DMS 273 treated with DMSO at 0.1 percent for 48 hours (cell line): ENCODE measurements around the gene ABCA2.

Source experiments
- DNase-seq: peaks from one replicate; lab custom pipeline; 2025; lab: John Stamatoyannopoulos, UW

The ABCA2 gene

GRCh38 chr9:136995772-136996311 lies 32.2 kb downstream of the ABCA2 start:
- DNase-seq, result no peak

- DNase-seq, result no peak
Observed at GRCh38 chr9:136995362-136995761, 32.7 kb downstream of the ABCA2 start.

DNA sequence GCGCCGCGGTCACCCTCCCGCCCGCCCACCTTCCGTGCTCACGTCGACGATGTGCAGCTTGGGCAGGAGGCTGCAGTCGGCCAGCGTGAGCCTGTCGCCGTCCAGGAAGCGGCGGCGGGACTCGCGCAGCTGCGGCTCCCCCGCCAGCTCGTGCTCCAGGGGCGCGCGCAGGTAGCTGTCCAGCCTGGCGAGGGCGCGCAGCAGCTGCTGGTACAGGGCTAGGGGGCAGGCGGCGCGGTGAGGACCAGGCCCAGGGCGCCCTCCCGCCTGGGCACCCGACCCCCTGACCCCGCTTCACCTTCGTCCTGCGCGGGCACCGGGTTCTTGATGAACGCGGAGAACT lies 33.2 kb downstream of the ABCA2 start:
- no peak for DNase-seq

GRCh38 chr9:136994180-136994887 lies 33.7 kb downstream of the ABCA2 start:
- DNase-seq, result no peak

DNA sequence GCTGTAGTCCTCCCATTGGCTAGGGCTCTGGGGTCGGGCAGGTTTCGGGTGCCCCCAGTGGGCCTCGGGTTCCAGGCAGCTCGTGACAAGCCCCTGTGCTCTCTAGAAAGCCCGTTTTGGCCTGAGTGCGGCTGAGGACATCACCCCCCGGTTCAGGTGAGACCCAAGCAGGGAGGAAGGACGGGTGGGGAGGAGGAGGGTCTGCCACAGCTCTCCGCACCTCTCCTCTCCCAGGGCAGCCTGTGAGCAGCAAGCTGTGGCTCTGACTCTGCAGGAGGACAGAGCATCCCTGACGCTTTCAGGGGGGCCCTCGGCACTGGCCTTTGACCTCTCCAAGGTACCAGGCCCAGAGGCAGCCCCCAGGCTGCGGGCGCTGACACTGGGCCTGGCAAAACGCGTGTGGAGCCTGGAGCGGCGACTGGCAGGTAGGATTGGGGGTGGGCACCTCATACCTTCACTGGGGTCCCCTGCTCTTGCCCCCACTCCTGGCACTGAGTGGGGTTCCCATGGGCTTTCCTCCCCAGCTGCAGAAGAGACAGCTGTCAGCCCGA lies 35.1 kb downstream of the ABCA2 start:
- DNase-seq, result no peak

DNA sequence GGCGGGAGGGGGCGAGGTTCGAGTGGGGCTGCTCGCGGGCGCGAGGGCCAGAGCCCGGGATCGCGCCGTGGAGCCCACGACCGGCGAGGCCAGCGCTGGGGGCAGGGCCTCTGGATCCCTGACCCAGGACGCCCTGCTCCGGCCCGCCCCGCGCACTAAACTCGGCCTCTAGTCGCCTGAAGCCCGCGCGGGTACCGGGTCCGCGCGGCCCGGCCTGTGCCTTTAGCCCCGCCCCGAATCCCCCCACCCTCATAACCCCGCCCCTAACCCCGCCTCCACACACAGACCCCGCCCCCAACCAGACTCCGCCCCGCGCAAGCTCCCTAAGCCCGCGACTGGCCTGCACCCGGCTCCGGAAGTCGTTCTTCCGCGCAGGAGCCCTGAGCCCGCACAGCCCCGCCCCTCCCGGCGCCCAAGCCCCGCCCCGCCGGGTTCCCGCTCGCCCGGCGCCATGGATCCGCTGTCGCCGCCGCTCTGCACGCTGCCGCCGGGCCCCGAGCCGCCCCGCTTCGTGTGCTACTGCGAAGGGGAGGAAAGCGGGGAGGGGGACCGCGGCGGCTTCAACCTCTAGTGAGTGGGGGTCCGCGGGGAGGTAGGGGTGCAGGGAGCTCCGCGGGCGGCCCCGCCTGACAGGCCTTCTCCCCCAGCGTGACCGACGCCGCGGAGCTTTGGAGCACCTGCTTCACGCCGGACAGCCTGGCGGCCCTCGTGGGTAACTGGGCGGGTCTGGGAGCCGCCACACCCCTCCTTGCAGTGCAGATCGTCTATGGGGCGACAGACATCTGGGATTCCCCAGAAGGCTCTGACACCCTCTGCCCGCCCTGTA lies 35.8 kb downstream of the ABCA2 start, which contains the start of gene PAXX:
TSS of gene PAXX (plus strand) at position 430 of the 826 bp plus-strand sequence. CDS start at position 452, 22 bp downstream.
- DNase-seq, result no peak

- DNase-seq, result no peak
Observed at GRCh38 chr9:136990242-136990911, 37.7 kb downstream of the ABCA2 start.

DNA sequence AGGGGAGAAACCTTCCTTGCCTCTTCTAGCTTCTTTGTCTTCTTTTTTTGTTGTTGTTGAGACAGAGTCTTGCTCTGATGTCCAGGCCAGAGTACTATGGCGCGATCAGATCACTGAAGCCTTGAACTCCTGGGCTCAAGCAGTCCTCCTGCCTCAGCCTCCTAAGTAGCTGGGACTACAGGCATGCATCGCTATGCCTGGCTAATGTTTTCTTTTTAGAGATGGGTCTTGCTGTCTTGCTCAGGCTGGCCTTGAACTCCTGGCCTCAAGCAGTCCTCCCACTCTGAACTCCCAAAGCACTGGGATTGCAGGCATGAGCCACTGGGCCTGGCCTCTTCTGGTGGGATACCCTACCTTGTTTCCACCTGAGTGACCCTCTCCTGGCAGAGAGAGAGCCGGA lies 39.2 kb downstream of the ABCA2 start:
- no peak for DNase-seq

DNA sequence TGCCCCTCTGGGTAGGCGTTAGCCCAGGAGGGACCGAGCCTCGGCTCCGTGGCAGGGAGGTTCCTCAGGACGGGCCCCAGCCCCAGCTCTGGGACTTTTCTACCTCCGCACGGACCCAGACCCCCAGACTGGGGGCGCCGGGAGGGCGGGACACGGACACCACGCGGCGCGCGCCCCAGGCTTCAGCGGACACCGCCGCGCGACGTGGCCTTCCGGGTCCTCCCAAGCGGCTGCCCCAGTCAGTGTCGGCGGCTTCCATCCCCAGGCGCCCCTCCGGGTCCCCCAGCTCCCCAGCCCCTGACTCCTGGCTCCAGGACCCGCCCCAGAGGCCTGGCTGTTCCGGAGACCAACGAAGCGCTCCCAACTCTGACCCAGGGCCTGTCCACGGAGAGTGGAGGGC lies 42.2 kb downstream of the ABCA2 start:
- DNase-seq, result no peak

GRCh38 chr9:136985027-136985602 lies 42.9 kb downstream of the ABCA2 start:
- no peak for DNase-seq

- DNase-seq, result no peak
Observed at GRCh38 chr9:136984464-136985026, 43.5 kb downstream of the ABCA2 start.

DNA sequence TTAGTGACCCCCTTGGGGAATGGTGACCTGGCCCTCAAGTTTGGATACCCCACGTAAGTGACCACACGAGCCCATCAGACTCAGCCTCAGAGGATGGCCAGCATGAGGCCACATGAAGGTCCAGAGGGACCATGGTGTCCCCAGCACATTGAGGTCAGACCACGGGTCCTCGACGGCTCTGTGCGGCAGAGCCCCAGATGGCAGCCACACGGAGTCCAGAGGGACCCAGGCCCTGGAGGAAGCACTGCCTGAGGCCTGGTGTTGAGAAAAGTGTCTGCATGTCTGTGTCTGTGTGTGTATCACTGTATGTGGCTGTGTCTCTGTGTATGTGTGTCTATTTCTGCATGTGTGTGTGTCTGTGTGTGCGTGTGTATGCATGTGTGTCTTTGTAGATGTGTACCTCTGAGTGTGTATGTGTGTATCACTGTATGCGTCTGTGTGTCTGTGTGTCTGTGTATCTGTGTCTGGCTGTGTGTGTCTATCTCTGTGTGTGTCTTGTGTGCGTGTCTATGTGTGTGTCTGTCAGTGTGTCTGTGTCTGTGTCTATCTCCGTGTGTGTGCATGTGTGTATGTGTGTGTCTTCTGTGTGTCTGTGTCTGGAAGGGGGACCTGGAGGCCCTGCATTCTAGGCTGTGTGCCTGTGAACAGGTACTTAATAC lies 44.3 kb downstream of the ABCA2 start:
- no peak for DNase-seq

DNA sequence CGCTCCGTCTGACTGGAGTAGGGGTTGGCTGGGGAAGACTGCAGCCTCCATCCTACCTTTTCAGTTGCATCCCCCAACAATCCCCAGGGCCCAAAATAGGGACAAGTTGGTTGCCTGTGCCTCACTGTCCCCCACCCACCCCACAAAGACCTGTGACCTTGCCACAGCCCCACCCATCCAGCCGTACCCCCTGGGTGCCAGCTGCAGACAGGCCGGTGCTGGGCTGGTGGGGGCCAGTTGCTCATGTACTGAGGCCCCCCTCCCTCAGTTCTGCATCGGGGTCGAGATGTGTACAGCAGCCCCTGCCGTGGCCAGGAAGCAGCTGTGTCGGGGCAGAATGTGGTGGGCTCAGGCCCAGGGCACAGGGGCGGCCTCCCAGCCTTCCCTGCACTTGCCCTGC lies 44.9 kb downstream of the ABCA2 start:
- DNase-seq, result no peak

DNA sequence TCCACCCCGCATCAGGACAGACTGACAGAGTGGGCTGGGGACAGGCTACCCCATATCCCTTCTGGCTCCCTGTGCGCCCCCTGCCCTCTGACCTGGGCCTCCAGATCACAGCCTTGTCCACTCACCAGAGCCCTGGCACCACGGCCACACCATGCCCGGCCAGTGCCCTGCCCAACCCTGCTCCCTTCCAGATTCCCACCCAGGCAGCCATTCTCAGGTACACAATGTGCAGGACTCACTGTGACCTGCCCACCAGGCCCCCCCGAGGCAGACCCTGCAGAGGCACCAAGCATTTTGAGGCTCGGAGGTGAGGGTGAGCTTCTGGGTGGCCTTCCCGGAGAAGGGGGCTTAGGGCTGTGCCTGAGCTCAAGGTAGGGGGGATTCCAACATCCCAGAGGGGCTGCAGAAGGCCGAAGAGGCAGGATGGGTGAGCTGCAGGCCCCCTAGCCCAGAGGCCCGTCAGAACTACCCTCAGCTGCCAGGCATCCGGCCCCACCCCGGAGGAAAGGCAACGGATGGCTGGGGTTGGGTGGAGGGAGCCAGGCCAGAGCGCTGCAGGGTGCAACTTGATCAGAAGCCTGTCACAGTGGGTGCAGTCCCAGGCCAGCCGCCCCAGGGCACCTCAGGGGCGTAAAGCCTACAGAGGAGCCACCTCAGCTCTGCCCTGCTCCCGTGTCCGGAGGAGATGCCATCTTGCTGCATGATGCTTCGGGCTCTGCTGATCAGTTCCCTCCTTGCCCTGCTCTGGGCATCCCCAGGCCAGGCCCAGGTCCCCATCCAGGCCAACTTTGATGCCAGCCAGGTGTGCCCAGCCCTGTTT lies 45.6 kb downstream of the ABCA2 start, which contains the start of gene LCNL1:
TSS of gene LCNL1 (plus strand) at position 762 of the 820 bp plus-strand sequence. CDS start 594 bp downstream, outside the sequence.
- DNase-seq, result no peak

GRCh38 chr9:136981588-136982231 lies 46.3 kb downstream of the ABCA2 start:
- no peak for DNase-seq

- no peak for DNase-seq
Observed at GRCh38 chr9:136980669-136981478, 47.2 kb downstream of the ABCA2 start.

- no peak for DNase-seq
Observed at GRCh38 chr9:136979769-136980587, 48.1 kb downstream of the ABCA2 start.
